Lower lobe of right lung (tissue), 2 donors: ENCODE data around the gene AOPEP. TPM values are rescaled to one million over a fixed set of nuclear protein-coding genes. Genes with fewer than 3 reads are reported as not detected.

Experiments
- ATAC-seq, 2 donors: fragments of 200-7000 bp; cut with Tn5 transposase; one replicate each; pipeline ENCODE4 v1.9.1; 2020 to 2022; ENCODE audit warnings: mild to moderate bottlenecking in 2 of 2, moderate library complexity in 2 of 2
- DNase-seq: peaks from one replicate; pipeline ENCODE4 v3.0.0-alpha.2; 2020
- H3K27ac ChIP-seq: fragments of 200-600 bp; one replicate; pipeline ENCODE4 v1.8.0; 2022
- H3K27me3 ChIP-seq: fragments of 200-600 bp; one replicate; pipeline ENCODE4 v1.8.0; 2022; ENCODE audit warnings: low read depth
- H3K36me3 ChIP-seq: fragments of 200-600 bp; one replicate; pipeline ENCODE4 v1.8.0; 2022; ENCODE audit warnings: mild to moderate bottlenecking
- H3K4me1 ChIP-seq: fragments of 200-600 bp; one replicate; pipeline ENCODE4 v1.8.0; 2022
- H3K4me3 ChIP-seq: fragments of 200-600 bp; one replicate; pipeline ENCODE4 v1.8.0; 2022; ENCODE audit warnings: mild to moderate bottlenecking
- H3K9me3 ChIP-seq: fragments of 200-600 bp; one replicate; pipeline ENCODE4 v1.8.0; 2022
- intact Hi-C: fragments of 100-400 bp; cut with DNase I; formaldehyde crosslinking; loops from one replicate; pipeline ENCODE4 v1.11.0; 2022
- total RNA-seq: library from RNA; stranded (reverse); fragmentation: NEBNext Ultra II Directional; extraction: Animal tissue kit (Norgen Biotek cat#: 25700); gene quantifications from one replicate; pipeline ENCODE4 v1.2.1, GENCODE V29; 2021
- TF ChIP-seq, protein P1 (sequence below): fragments of 200-600 bp; IDR thresholded peaks from one replicate; pipeline ENCODE4 v1.8.0; 2022; ENCODE audit warnings: antibody characterized with exemption, mild to moderate bottlenecking
- donor health status: DM: no; HTN: yes; CAD: no; lungs with severe emphysema.

The AOPEP gene
- total RNA-seq, 1 donor from 2014 or later: 63.7 TPM

DNA sequence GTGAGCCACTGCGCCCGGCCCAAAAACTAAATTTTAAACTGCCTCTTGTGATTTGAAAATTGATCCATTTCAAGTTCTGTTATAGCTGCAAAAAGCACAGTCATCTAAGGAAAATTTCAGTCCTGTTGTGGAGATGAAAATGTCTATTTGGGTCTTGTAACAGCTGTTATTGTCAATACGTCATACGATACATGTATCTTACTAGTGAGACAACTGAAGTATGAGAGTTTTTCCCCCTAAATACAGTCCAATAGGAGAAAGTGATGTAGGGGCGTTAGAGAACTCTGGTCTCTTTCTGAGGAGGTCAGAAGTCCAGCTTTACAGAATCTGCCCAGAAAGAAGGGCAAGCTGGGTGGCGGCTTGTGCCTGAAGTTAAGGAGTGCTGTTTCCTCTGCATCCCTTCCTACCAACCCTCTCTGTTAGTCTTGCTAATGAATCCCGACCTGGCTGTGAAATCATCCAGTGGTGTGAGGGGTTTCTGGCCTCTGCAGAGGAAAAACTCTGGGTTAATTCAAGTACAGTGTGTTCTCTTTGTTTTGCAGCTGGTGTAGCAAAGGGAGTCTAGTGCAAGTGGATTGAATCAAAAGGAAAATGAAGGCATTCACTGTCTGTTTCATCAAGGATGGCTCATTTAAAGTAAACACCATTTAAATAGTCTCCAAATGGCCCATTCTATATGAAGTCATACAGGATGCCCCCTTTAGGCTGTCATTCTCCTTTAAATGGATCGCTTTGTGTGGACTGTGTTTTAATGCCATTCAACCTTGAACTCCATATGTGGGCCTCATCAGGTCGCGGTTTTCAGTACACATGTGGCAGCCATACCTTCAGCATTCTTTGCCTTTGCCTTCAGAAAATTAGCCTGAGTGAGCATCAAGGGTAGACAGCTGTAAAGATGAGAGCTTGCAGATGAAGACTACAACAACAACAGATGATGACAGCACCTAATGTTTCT, 59.0 kb downstream of the AOPEP start:
- ATAC-seq (no peak), DNase-seq (no peak)
- TF ChIP-seq, protein P1, sequence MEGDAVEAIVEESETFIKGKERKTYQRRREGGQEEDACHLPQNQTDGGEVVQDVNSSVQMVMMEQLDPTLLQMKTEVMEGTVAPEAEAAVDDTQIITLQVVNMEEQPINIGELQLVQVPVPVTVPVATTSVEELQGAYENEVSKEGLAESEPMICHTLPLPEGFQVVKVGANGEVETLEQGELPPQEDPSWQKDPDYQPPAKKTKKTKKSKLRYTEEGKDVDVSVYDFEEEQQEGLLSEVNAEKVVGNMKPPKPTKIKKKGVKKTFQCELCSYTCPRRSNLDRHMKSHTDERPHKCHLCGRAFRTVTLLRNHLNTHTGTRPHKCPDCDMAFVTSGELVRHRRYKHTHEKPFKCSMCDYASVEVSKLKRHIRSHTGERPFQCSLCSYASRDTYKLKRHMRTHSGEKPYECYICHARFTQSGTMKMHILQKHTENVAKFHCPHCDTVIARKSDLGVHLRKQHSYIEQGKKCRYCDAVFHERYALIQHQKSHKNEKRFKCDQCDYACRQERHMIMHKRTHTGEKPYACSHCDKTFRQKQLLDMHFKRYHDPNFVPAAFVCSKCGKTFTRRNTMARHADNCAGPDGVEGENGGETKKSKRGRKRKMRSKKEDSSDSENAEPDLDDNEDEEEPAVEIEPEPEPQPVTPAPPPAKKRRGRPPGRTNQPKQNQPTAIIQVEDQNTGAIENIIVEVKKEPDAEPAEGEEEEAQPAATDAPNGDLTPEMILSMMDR: no peak
- Histone ChIP-seq H3K9me3 (no peaks in the 10 kb centered on the region), H3K36me3 (no peaks in the 10 kb centered on the region), H3K27ac (no peak overlapping the region), H3K4me1 (peaks cover 12% of the 10 kb centered on the region), H3K27me3 (no peaks in the 10 kb centered on the region), H3K4me3 (no peak overlapping the region)
- intact Hi-C loops: loop anchor here (10.0 kb wide), 1 partner anchor 339 kb away; no protein-coding TSS in a partner anchor

DNA sequence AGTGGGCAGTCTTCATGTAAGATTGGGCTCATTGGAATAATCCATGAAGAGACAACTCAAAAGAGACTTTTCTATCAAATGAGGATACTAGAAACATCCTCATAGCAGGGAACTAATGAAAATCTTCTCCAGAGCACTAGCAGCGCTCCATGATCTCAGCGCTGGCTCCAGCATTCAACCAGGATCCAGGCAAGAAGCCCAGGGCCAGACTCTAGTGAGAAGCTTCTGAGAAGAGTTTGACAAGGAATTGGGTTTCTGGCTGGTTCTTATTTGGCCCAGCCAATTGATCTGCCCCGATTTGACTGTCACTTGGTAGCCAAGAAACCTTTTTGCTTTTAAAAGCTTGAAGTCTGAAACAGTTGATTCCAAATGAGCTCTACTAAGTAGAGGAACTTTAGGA, 60.1 kb downstream of the AOPEP start:
- TF ChIP-seq, protein P1: no peak

DNA sequence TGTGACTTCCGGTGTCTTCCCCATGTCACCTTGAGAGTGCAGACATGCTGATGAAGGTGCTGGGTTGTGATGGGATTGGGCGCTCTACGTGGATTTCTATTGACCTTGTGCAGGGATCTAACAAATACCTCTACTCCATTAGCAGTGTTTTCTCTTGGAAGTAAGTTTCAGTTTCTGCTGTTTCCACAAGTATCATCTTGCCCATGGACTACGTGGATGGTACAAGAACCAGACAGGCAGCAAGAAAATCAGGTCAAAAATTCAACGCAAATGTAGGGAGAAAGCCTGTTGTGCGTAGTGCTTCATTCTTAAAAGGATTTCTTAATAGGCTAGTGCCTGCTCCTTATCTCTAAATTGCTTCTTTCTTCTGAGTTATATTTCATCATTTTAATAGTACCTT, 60.8 kb downstream of the AOPEP start:
- no peaks in the 10 kb centered on the region for H3K36me3 ChIP-seq
- H3K4me1 ChIP-seq: peaks cover 13% of the 10 kb centered on the region
- intact Hi-C loops: loop anchor here (10.0 kb wide), 1 partner anchor 338 kb away; no protein-coding TSS in a partner anchor
- TF ChIP-seq, protein P1: no peak
- no peaks in the 10 kb centered on the region for H3K9me3 ChIP-seq
- no peak overlapping the region for H3K27ac ChIP-seq
- ATAC-seq: no peak
- H3K27me3 ChIP-seq: no peaks in the 10 kb centered on the region
- DNase-seq: no peak
- H3K4me3 ChIP-seq: no peak overlapping the region

More for the DNA sequence above, 60.1 kb downstream of the AOPEP start:
- no peaks in the 10 kb centered on the region for H3K36me3 ChIP-seq
- H3K4me1 ChIP-seq: peaks cover 12% of the 10 kb centered on the region
- intact Hi-C loops: loop anchor here (10.0 kb wide), 1 partner anchor 338 kb away; no protein-coding TSS in a partner anchor
- no peaks in the 10 kb centered on the region for H3K9me3 ChIP-seq
- H3K27me3 ChIP-seq: no peaks in the 10 kb centered on the region
- no peak overlapping the region for H3K27ac ChIP-seq
- no peak overlapping the region for H3K4me3 ChIP-seq
- DNase-seq (no peak), ATAC-seq (no peak)

DNA sequence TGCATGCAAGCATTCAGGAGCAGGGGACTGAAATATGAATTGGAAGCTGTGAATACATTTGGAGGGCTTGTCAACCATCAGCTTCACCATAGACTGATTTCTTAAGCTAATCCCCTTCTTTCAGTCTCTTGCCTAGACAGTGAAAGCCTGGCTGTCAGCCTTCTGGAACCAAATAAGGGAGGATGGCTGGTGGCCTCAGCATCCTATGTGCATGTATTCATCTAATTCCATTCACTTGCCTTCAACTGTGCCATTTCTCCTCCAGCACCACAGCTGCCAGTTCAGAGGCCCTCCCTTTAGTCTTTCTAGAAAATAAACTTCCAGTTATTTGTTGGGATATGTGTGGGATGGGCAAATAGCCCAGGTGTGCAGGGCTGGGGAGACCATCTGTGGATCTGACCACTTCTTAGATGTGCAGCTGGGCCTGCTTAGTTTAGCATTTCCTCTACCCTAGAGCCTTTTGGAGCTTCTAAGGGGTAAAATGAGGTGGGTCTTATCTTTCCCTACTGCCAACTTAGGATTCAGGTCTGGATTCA, 62.1 kb downstream of the AOPEP start:
- Histone ChIP-seq H3K4me3 (no peak overlapping the region), H3K27me3 (no peaks in the 10 kb centered on the region), H3K36me3 (no peaks in the 10 kb centered on the region), H3K4me1 (peaks cover 15% of the 10 kb centered on the region), H3K27ac (no peak overlapping the region), H3K9me3 (no peaks in the 10 kb centered on the region)
- no peak for DNase-seq
- TF ChIP-seq, protein P1: no peak
- intact Hi-C loops: loop anchor here (10.0 kb wide), 1 partner anchor 336 kb away; no protein-coding TSS in a partner anchor
- no peak for ATAC-seq

DNA sequence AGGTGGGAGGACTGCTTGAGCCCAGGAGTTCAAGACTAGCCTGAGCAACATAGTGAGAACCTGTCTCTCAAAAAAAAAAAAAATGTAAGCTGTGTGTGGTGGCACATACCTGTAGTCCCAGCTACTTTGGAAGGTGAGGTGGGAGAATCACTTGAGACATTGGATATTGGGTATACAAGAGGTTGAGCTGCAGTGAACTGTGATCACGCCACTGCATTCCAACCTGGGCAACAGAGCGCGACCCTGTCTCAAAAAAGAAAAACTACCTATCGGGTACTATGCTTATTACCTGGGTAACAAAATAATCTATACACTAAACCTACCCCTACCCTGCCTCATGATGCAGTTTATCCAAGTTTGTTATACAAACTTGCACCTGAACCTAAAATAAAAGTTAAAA, 64.9 kb downstream of the AOPEP start:
- Histone ChIP-seq H3K36me3 (peaks cover 5% of the 10 kb centered on the region), H3K27me3 (no peaks in the 10 kb centered on the region), H3K9me3 (no peaks in the 10 kb centered on the region), H3K4me1 (peaks cover 14% of the 10 kb centered on the region), H3K4me3 (no peak overlapping the region), H3K27ac (no peak overlapping the region)
- intact Hi-C loops: no loop called here
- no peak for DNase-seq
- no peak for ATAC-seq
- TF ChIP-seq, protein P1: no peak
